Liver (tissue), 3 donors: Measurements from ENCODE around the gene KIRREL1.

Experiments
- CTCF ChIP-seq: fragments of 150-350 bp; IDR thresholded peaks from 2 replicates; pipeline ENCODE4 v1.5.1; 2017; ENCODE audit warnings: improper control_type of control experiment, low read depth, low read length; ENCODE audit not compliant: missing input control
- EGR1 ChIP-seq, 2 donors: IDR thresholded peaks; 2 replicates each; pipeline ENCODE4 v1.6.1; 2016 to 2018; ENCODE audit warnings: antibody characterized with exemption in 2 of 2, low read depth in 2 of 2
- REST ChIP-seq: IDR thresholded peaks from 2 replicates; pipeline ENCODE4 v1.6.1; 2016; ENCODE audit warnings: antibody characterized with exemption, mild to moderate bottlenecking
- donor health status: healthy.
- donor health status: healthy.

- TF ChIP-seq REST (no peak), CTCF (no peak), EGR1 (IDR thresholded peaks at IDR 0.05; ENCODE audit: low read depth in 2 of 2) (no peak)
These were observed 96.0 kb downstream of the KIRREL1 start for GRCh38 chr1:158089476-158089875.
